Mesendoderm (in vitro differentiated cells): Measurements from ENCODE around the gene SLC8A1.

Experiments used
- DNase-seq: peaks from one replicate; pipeline ENCODE4 v3.0.0; 2013
- H2AK5ac ChIP-seq: 2 replicates; pipeline ENCODE4 v1.6.1; 2013; ENCODE audit warnings: low read length, inconsistent platforms
- H2BK120ac ChIP-seq: 2 replicates; pipeline ENCODE4 v1.6.1; 2013; ENCODE audit warnings: low read depth, mild to moderate bottlenecking, low read length, moderate library complexity, mixed read lengths
- H2BK15ac ChIP-seq: replicated peaks from 2 replicates; pipeline ENCODE4 v1.6.1; 2013; ENCODE audit warnings: low read depth, mild to moderate bottlenecking, moderate library complexity
- H2BK5ac ChIP-seq: 2 replicates; pipeline ENCODE4 v1.6.1; 2013; ENCODE audit warnings: low read length, inconsistent platforms
- H3K18ac ChIP-seq: 2 replicates; pipeline ENCODE4 v1.6.1; 2013; ENCODE audit warnings: mild to moderate bottlenecking, low read length, mixed read lengths
- H3K23ac ChIP-seq: one replicate; pipeline ENCODE4 v1.6.1; 2013; ENCODE audit warnings: low read length
- H3K27ac ChIP-seq: 2 replicates; pipeline ENCODE4 v1.5.1; 2013; ENCODE audit warnings: low read depth, mild to moderate bottlenecking, inconsistent platforms, low read length, moderate library complexity
- H3K27me3 ChIP-seq: 2 replicates; pipeline ENCODE4 v1.6.1; 2013; ENCODE audit warnings: low read length, control low read depth, mild to moderate bottlenecking, inconsistent platforms; ENCODE audit not compliant: insufficient read depth, poor library complexity
- H3K36me3 ChIP-seq: 2 replicates; pipeline ENCODE4 v1.6.1; 2013; ENCODE audit warnings: low read length, inconsistent platforms; ENCODE audit not compliant: control insufficient read depth, insufficient read depth
- H3K4ac ChIP-seq: one replicate; pipeline ENCODE4 v1.6.1; 2013; ENCODE audit warnings: low read depth, mild to moderate bottlenecking, low read length, moderate library complexity
- H3K4me1 ChIP-seq: 2 replicates; pipeline ENCODE4 v1.6.1; 2013; ENCODE audit warnings: low read depth, low read length, inconsistent platforms; ENCODE audit not compliant: control insufficient read depth
- H3K4me2 ChIP-seq: 2 replicates; pipeline ENCODE4 v1.6.1; 2013; ENCODE audit warnings: low read length
- H3K4me3 ChIP-seq: 2 replicates; pipeline ENCODE4 v1.5.1; 2013; ENCODE audit warnings: mild to moderate bottlenecking, low read length
- H3K56ac ChIP-seq: one replicate; pipeline ENCODE4 v1.6.1; 2013; ENCODE audit warnings: low read length
- H3K79me1 ChIP-seq: 2 replicates; pipeline ENCODE4 v1.6.1; 2013; ENCODE audit warnings: low read length, inconsistent platforms
- H3K79me2 ChIP-seq: 2 replicates; pipeline ENCODE4 v1.6.1; 2013; ENCODE audit warnings: mild to moderate bottlenecking, low read length; ENCODE audit not compliant: control insufficient read depth, insufficient read depth
- H3K9ac ChIP-seq: 2 replicates; pipeline ENCODE4 v1.6.1; 2013; ENCODE audit warnings: low read length, inconsistent platforms
- H4K5ac ChIP-seq: one replicate; pipeline ENCODE4 v1.6.1; 2013; ENCODE audit warnings: low read length
- H4K8ac ChIP-seq: one replicate; pipeline ENCODE4 v1.6.1; 2013; ENCODE audit warnings: low read depth, mild to moderate bottlenecking, control low read depth, low read length, moderate library complexity
- WGBS: extraction: QIAGEN DNeasy Blood & Tissue Kit; methylation state at CpG from one replicate; pipeline ENCODE4 v1.1.7; 2013; ENCODE audit warnings: low lambda C conversion rate, missing lambda C conversion rate; ENCODE audit not compliant: insufficient coverage; ENCODE audit errors: extremely low coverage; 5-methylcytosine and 5-hydroxymethylcytosine counted together

The SLC8A1 gene

DNA sequence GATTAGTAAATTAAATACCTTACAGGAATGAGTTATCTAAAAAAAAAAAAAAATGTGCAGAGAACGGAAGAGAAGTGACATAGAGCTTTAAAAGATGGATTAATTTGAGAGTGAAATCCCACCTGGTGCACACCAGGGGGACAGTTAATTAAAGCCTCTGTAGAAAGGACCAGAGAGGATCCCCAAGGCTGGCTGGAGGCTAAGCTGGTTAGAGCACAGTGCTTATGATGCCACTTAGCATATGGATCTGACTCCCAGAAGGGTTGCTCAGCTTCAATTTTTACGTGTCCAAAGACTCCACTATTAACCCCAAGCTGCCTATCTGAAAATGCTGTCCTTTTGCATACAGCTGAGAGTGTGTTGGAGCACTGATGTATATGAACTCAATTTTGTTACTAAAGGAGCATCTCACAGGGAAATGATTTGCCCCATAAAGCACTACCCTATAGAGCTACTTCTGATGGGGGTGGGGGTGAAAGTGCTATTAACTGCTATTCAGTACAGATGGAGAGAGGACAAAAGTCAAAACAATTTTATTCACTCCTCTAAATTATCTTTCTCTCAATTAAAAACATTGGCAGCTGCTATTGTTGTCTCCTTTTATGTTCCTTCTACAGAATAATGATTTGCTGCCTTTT is 15.2 kb upstream of the SLC8A1 start:
- WGBS: no CpG with 5 or more reads among the region's 2 CpGs

DNA sequence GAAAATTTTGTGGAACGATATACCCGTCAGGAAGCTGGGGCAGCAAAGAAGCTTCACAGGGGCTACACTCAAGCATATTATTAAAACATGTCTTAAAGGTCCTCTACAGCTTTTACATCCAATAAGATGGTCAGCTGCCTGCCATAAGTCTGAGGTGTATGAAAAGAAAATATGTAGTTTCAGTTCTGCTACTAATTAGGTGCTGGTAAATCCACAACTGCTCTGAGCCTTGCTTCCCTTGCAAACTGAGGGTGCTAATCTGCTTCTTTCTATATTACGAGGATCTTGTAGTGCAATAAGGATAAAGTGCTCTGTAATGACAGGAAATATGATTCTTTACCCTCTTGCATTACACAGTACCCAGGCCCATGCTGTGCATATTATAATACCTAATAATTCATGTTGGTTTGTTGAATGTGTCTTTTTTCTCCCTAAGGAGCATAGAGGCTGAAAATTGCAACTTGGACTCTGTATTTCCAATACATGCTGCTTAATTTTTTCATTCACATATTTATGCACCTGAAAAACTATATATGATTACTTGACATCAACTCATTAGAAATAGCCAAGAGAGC is 14.5 kb upstream of the SLC8A1 start:
- Histone ChIP-seq H3K56ac (no peak overlapping the region), H3K9ac (no peak overlapping the region), H3K27me3 (no peaks in the 10 kb centered on the region), H3K36me3 (no peaks in the 10 kb centered on the region), H2BK120ac (no peak overlapping the region), H4K8ac (no peak overlapping the region), H3K23ac (no peak overlapping the region), H2BK5ac (no peak overlapping the region), H3K79me1 (no peaks in the 10 kb centered on the region), H3K4me1 (no peaks in the 10 kb centered on the region), H3K4ac (no peak overlapping the region), H3K4me2 (no peak overlapping the region), H3K4me3 (no peak overlapping the region), H3K79me2 (no peaks in the 10 kb centered on the region), H2BK15ac (no peak overlapping the region), H4K5ac (no peak overlapping the region), H3K18ac (no peak overlapping the region), H3K27ac (no peak overlapping the region), H2AK5ac (no peak overlapping the region)
- whole genome bisulfite sequencing: no CpG with 5 or more reads among the region's 3 CpGs
- no peak for DNase-seq

More for the DNA sequence above, 15.2 kb upstream of the SLC8A1 start:
- no peaks in the 10 kb centered on the region for H3K27me3 ChIP-seq
- H2BK15ac ChIP-seq: no peak overlapping the region
- H3K79me2 ChIP-seq: no peaks in the 10 kb centered on the region
- H3K56ac ChIP-seq: no peak overlapping the region
- no peak overlapping the region for H3K4me2 ChIP-seq
- H2BK5ac ChIP-seq: no peak overlapping the region
- H3K27ac ChIP-seq: no peak overlapping the region
- H3K23ac ChIP-seq: no peak overlapping the region
- H4K8ac ChIP-seq: no peak overlapping the region
- no peaks in the 10 kb centered on the region for H3K4me1 ChIP-seq
- no peak overlapping the region for H2BK120ac ChIP-seq
- H3K18ac ChIP-seq: no peak overlapping the region
- H3K79me1 ChIP-seq: no peaks in the 10 kb centered on the region
- H3K4me3 ChIP-seq: no peak overlapping the region
- no peak for DNase-seq
- H3K4ac ChIP-seq: no peak overlapping the region
- H3K36me3 ChIP-seq: no peaks in the 10 kb centered on the region
- no peak overlapping the region for H3K9ac ChIP-seq
- H4K5ac ChIP-seq: no peak overlapping the region
- H2AK5ac ChIP-seq: no peak overlapping the region

DNA sequence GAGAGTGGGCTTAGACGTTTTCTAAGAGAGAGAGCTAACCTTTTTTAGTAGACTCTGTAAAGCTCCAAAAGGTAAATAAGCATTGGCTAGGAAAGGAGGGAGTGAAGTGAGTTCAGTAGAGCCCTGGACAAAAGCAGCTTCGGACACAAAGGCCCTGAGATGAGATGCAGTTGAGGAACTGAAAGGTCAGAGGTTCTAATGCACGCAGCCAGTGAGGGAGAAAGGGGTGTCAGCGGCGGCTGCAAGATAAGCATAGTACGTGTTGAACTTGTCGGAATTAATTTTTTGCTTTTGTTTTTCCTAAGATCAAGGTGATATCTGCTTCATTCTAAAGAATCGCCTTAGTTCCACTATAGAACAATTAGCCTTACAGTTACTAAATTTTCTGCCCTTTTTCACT is 11.2 kb upstream of the SLC8A1 start:
- WGBS: no CpG with 5 or more reads among the region's 8 CpGs
- H2BK15ac ChIP-seq: no peak overlapping the region
- no peak for DNase-seq

DNA sequence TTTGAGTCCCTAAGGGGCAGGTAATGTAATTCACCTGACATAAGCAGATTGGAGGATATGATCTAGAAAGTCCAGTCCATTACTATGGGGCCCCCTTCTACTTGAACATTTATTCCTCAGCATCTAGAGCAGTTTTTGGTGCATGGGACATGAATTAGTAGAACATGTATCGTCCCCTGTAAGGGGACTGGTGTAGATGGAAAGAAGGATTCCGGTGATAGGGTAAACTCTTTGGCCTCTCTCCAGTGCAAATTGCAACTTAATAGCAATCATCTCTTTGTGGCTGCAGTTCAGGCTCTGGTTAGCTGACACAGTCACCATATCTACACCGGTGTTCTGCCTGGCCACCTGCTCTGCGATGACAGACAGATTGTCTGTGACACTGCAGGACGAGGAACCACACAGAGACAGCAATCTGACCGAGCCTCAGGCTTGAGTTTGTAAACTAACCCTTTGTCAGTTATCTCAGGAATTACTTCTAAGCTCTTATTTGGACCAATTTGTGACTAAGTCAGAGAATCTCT is 6.4 kb upstream of the SLC8A1 start:
- no peak overlapping the region for H3K4me3 ChIP-seq
- no peak overlapping the region for H3K56ac ChIP-seq
- H2BK120ac ChIP-seq: no peak overlapping the region
- H3K36me3 ChIP-seq: no peaks in the 10 kb centered on the region
- no peak overlapping the region for H4K5ac ChIP-seq
- no peak overlapping the region for H3K4ac ChIP-seq
- H3K79me1 ChIP-seq: no peaks in the 10 kb centered on the region
- H3K9ac ChIP-seq: no peak overlapping the region
- peak; percentile 10 for DNase-seq
- H3K4me2 ChIP-seq: no peak overlapping the region
- no peaks in the 10 kb centered on the region for H3K4me1 ChIP-seq
- no peak overlapping the region for H2AK5ac ChIP-seq
- H2BK15ac ChIP-seq: no peak overlapping the region
- H2BK5ac ChIP-seq: no peak overlapping the region
- no peaks in the 10 kb centered on the region for H3K79me2 ChIP-seq
- no peak overlapping the region for H3K23ac ChIP-seq
- no peak overlapping the region for H4K8ac ChIP-seq
- H3K27me3 ChIP-seq: no peaks in the 10 kb centered on the region
- H3K18ac ChIP-seq: no peak overlapping the region
- WGBS: no CpG with 5 or more reads among the region's 6 CpGs
- H3K27ac ChIP-seq: no peak overlapping the region

More for the DNA sequence above, 11.2 kb upstream of the SLC8A1 start:
- H3K18ac ChIP-seq: no peak overlapping the region
- no peak overlapping the region for H2AK5ac ChIP-seq
- no peak overlapping the region for H2BK120ac ChIP-seq
- no peak overlapping the region for H3K23ac ChIP-seq
- no peak overlapping the region for H3K56ac ChIP-seq
- no peaks in the 10 kb centered on the region for H3K4me1 ChIP-seq
- no peaks in the 10 kb centered on the region for H3K27me3 ChIP-seq
- H3K36me3 ChIP-seq: no peaks in the 10 kb centered on the region
- no peak overlapping the region for H3K27ac ChIP-seq
- H3K79me1 ChIP-seq: no peaks in the 10 kb centered on the region
- H3K9ac ChIP-seq: no peak overlapping the region
- H3K4me2 ChIP-seq: no peak overlapping the region
- H4K5ac ChIP-seq: no peak overlapping the region
- H4K8ac ChIP-seq: no peak overlapping the region
- H3K79me2 ChIP-seq: no peaks in the 10 kb centered on the region
- no peak overlapping the region for H2BK5ac ChIP-seq
- H3K4me3 ChIP-seq: no peak overlapping the region
- no peak overlapping the region for H3K4ac ChIP-seq

DNA sequence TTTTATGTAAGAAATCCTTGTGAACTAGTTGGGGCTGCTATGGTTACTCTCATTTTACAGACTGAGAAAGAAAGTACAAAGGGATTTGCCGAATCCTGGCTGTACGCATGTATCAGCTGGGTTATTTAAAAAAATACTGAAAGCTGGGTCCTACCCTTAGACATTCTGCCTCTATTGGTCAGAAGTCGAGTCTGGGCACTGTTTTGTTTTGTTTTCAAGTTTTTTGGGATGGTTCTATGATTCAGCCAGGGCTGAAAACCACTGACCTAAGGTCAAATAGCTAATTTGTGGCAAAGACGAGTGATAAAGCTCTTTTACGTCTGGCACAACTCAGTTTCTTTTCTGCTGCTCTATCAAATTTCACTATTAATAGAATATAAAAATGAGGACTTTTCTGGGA is 5.9 kb upstream of the SLC8A1 start:
- H4K8ac ChIP-seq: no peak overlapping the region
- no peak overlapping the region for H3K4me3 ChIP-seq
- H2BK120ac ChIP-seq: no peak overlapping the region
- no peak overlapping the region for H3K27ac ChIP-seq
- no peak overlapping the region for H3K4me2 ChIP-seq
- no peak overlapping the region for H2BK5ac ChIP-seq
- H3K79me2 ChIP-seq: no peaks in the 10 kb centered on the region
- no peaks in the 10 kb centered on the region for H3K36me3 ChIP-seq
- H2BK15ac ChIP-seq: no peak overlapping the region
- no peaks in the 10 kb centered on the region for H3K4me1 ChIP-seq
- no peak overlapping the region for H2AK5ac ChIP-seq
- no peak for DNase-seq
- no peaks in the 10 kb centered on the region for H3K27me3 ChIP-seq
- no CpG with 5 or more reads among the region's 5 CpGs for WGBS
- H3K56ac ChIP-seq: no peak overlapping the region
- no peak overlapping the region for H3K9ac ChIP-seq
- H3K4ac ChIP-seq: no peak overlapping the region
- H4K5ac ChIP-seq: no peak overlapping the region
- H3K18ac ChIP-seq: no peak overlapping the region
- no peaks in the 10 kb centered on the region for H3K79me1 ChIP-seq
- H3K23ac ChIP-seq: no peak overlapping the region

DNA sequence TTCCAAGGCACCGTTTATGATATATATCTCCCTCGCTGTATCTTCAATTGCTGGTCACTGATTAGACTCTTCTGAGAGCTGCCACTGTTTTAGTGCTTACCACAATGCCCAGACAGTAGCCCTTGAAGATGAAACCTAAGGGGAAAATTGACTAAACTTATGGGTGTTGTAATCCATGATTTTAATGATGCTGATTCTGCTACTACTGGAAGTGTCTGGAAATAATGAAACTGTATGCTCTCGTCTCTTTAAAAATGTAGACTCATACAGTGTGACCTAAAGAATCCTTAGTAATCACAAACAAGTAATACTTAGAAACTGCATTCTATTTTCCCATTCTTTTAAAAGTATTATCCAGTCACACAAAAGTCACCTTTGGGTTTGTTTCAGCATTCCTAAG is 5.5 kb upstream of the SLC8A1 start:
- Histone ChIP-seq H3K27ac (no peak overlapping the region), H4K5ac (no peak overlapping the region), H4K8ac (no peak overlapping the region), H3K56ac (no peak overlapping the region), H3K36me3 (no peaks in the 10 kb centered on the region), H3K9ac (no peak overlapping the region), H3K79me2 (no peaks in the 10 kb centered on the region), H3K27me3 (no peaks in the 10 kb centered on the region), H3K4me3 (no peak overlapping the region), H3K18ac (no peak overlapping the region), H2BK5ac (no peak overlapping the region), H3K79me1 (no peaks in the 10 kb centered on the region), H2AK5ac (no peak overlapping the region), H3K4me2 (no peak overlapping the region), H2BK120ac (no peak overlapping the region), H3K23ac (no peak overlapping the region), H2BK15ac (no peak overlapping the region), H3K4ac (no peak overlapping the region), H3K4me1 (no peaks in the 10 kb centered on the region)
- DNase-seq: no peak
- WGBS: no CpG with 5 or more reads among the region's 3 CpGs
